Activated CD4-positive, alpha-beta T cell treated with anti-CD3 and anti-CD28 coated beads for 1 hour (primary cell): Measurements from ENCODE around the gene CAD.
"Not testable (repeated sequence)": the region's sequence is repeated elsewhere in the genome, so short reads cannot be mapped to it uniquely, and the experiment has no call there.

Experiments used
- DNase-seq: peaks from one replicate; pipeline ENCODE4 v3.0.0-alpha.2; 2020

CAD gene

DNA sequence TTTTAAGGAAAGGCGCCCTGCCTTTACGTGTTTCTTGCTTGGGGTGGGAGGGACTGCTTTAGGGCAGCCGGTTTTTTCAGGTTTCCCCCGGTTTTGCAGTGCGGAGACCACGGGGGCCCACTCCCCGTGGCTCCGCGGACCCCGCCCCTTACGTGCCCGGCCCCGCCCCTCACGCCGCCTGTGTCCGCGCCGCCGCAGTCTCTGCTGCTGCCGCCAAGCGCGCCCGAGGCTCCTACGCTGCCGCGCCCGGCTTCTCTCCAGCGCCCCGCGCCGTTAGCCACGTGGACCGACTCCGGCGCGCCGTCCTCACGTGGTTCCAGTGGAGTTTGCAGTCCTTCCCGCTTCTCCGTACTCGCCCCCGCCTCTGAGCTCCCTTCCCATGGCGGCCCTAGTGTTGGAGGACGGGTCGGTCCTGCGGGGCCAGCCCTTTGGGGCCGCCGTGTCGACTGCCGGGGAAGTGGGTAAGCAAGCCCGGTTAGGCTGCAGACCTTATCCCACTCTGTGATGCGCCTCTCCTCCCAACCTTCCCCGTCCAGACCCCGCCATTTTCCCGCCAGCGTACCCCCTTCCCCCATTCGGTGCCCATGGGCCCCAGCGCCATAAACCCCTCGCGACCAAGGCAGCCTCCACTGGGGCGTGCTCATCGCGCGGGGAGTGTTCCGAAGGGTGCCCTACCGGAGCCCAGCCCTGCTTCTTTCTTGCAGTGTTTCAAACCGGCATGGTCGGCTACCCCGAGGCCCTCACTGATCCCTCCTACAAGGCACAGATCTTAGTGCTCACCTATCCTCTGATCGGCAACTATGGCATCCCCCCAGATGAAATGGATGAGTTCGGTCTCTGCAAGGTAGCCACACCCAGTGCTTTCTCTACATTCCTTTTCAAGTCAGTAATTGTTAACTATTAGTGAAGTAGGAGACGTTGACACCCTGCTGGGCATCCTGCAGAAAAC lies at the start of gene CAD:
Gene CAD, plus strand, starts transcription at position 197 of the 949 bp plus-strand sequence. Its CDS starts 183 bp downstream, at position 380.
- peak; percentile 74 for DNase-seq

DNA sequence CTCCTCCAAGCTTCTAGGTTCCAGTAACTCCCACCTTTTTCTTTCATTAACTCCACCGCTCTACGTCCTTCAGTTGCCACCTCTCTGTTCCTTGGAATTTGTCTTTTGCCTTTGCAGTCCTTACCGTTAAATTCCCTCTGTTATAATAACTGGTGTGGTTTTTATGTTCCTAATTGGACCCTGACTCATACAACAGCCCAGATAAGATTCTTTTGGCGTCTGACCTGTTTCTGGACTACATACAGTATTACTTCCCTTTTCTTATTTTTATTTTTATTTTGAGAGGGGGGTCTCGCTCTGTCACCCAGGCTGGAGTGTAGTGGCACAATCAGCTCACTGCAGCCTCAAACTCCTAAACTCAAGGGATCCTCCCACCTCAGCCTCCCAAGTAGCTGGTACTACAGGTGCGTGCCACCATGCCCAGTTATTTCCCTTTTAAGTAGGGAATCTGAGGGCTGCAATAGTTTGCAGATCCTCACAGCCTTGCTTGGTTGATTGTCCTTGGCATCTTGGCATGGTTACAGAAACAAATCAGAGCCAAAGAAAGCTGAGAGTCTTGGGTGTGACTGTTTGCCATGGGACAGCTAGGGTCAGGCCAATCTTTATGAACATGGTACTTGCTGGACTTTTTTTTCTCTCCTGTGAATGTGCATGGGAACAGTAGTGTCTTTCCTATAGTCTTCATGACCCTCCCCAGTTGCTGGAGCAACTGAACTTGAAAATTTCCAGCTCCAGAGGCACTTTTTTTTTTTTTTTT lies 46.4 kb upstream of the CAD start:
- no peak for DNase-seq

DNA sequence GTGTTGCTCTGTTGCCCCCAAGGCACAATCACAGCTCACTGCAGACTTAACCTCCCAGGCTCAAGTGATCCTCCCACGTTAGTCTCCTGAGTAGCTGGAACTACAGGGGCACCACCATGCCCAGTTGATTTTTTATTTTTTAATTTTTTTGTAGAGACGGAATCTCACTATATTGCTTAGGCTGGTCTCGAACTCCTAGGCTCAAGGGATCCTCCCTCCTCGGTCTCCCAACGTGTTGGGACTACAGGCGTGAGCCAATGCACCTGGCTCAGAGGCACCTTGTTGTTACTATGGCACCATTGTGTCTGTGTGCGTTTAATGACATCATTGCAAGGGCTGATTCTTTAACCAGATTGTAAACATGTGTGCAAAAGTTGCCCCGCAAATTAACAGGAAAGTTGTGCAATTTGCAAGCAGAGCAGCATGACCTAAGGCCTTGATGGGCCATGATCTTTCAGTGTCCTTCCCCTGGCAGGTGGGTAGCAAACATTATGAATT lies 45.8 kb upstream of the CAD start:
- DNase-seq: no peak

DNA sequence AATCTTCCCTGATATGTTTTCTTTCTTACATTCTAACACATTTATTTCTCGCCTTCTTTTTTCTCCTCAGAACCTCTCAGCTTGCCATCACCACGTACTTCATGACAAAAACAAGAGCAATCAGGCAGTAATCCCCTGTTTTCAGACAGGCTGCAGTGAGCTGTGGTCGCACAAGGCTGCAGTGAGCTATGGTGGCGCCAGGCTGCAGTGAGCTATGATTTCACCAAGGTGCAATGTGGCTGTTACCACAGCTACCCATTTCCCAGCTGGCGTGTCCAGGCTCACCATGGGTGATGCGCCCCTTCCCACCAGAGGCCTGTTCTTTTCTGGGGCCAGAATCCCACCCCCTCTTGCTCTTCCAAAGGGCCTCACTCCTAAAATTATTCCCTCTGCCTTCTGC lies 42.5 kb upstream of the CAD start:
- no peak for DNase-seq

DNA sequence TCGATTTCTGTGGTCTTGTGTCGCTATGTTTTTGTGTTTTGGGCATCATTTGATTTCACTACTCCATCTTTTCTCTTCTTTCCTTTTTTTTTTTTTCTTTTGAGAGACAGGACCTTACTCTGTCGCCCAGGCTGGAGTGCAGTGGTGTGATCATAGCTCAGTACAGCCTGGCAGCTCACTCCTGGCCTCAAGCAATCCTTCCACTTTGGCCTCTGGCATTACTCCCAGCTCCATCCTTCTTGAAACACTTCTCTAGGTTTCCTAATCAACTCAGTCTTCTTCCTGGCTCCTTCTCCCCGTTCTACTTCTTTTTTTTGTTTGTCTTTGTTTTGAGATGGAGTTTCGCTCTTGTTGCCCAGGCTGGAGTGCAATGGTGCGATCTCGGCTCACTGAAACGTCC lies 41.8 kb upstream of the CAD start:
- no peak for DNase-seq

DNA sequence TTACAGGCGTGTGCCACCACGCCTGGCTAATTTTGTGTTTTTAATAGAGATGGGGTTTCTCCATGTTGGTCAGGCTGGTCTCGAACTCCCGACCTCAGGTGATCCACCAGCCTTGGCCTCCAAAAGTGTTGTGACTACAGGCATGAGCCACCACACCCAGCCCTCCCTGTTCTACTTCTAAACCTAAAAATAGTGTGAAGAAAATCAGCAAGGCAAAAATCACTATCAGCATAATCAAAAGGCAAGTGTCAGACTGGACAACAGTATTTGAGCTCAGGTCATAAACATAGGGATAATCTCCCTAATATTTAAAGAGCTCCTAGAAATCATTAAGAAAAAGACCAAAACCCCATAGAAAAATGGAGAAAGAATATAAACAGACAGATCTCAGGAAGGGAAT lies 41.4 kb upstream of the CAD start:
- DNase-seq: not testable (repeated sequence)

DNA sequence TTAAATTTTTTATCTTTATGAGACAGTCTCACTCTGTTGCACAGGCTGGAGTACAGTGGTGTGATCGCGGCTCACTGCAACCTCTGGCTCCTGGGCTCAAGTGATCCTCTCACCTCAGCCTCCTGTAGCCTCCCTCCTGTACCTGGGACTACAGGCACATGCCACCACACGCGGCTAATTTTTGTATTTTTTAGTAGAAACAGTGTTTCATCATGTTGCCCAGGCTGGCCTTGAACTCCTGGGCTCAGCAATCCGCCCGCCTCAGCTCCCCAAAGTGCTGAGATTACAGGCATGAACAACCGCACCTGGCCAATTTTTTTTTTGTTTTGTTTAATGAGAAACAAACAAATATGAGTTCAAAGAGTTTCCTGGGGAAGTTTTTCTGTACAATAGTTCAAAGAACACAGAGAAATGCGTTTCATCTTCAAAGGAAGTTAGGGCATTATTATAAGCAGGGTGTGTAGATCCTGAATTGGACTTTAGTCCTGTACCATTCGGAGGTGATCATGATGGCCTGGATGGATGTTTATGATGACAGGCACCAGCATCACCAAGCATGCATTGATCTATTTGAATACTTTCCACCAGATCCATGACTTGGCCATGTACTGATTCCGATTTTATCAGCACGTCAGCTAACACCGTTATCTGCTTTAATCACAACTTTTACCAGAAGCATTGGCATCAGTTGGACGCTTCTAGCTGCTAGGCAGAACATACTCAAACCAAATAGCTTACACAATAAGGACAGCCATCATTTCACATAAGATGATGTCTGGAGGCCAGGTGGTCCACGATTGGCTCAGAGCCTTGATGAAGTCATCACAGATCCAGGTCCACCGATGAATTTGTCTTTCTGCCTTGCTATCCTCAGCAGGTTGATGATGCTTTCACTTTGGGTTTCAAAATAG lies 39.5 kb upstream of the CAD start:
- no peak for DNase-seq

DNA sequence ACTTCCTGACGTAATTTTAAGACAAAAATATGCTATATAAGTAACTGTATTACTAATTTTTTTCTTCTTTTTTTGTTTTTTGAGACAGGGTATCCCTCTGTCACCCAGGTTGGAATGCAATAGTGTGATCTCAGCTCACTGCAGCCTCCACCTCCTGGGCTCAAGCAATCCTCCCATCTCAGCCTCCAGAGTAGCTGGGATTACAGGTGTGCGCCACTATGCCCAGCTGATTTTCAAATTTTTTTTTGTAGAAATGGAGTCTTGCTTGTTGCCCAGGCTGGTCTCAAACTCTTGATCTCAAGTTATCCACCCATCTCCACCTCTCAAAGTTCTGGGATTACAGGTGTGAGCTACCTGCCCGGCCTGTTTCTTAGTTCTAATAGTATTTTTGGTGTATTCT lies 38.7 kb upstream of the CAD start:
- no peak for DNase-seq

DNA sequence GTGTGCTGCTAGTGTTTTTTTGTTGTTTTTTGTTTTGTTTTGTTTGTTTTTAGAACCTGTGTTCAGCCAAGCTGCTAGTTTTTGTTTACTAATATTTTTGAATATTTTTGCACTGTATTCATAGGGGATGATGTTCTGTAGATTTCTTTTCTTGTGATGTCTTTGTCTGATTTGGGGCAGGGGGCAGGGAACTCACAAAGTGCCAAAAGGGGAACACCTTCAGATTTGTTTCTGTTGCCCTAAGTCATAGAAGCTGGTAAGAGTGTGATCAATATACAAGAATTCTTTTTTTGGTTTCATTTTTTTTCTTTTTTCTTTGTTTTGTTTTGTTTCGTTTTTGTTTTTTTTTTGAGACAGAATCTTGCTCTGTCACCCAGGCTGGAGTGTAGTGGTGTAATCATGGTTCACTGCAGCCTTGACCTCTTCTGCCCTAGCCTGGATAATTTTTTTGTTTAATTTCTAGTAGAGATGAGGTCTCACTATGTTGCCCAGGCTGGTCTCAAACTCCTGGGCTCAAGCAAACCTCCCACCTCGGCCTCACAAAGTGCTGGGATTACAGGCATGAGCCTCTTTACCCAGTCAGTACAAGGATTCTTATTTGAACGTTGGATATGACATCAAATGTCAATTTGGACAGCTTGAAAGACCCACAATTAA lies 37.7 kb upstream of the CAD start:
- DNase-seq: no peak

DNA sequence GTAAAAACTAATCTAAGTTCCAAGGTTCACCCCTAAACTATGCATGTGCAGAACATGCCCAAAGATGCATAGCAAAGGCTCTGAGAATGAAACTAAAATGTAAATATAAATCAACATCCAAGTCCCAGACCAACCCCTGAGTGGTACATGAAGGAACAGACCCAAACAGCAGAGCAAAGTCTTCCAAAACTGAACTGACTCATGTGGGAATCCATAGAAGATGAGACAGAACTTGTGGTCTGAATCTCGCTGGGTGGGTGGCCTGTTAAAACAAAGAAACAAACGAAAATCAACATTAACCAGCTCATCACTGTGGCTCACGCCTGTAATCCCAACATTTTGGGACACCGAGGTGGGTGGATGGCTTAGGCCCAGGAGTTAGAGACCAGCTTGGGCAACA lies 34.8 kb upstream of the CAD start:
- DNase-seq: no peak

DNA sequence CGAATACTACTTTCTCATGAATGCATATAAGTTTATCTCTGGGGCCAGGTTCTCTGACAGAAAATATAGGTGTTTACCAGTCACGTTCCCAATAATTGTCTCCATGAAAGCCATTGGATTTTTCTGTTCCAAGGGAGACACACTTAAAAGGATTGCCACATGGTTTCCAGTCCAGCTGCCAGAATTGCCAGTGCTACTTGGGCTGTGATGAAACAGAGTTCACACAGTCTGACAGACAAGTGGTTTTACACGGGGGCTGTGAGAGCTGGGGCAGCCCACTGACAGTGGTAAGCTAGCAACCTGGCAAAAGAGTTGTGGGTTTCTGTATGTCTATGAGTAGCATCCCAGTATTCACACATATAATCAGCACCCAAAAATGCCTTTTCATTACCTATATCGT lies 33.1 kb upstream of the CAD start:
- DNase-seq: no peak

DNA sequence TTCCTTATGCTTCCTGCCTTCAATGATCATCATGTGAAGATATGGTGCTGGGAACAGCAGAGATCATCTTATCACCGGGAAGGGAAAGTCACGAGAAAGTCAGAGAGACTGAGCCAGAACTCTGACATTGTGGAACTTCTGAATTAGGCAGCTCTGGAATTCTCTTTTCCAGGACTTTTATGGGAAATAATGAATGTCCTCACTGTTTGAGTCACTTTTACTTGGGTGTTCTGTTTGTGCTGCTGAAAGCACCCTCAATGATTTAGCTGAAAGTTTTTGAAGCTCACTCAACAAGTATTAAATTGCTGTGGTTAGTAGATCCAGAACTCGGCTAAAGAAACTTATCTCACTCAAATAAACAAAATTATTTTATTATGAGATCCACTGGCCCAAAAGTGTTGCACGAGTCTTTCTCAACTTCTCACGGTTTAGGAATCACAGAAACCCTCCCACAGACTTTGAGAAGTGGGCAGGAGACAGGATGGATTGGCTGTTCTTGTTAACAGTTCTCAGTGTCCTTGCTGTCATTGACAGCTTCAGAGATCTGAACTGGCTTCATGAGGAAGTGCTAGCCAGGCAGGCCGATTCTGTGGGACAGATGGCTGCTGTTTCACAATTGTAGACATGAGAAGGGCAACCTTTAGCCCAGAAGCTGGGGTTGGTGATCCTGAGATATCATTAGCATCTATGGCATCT lies 31.7 kb upstream of the CAD start:
- no peak for DNase-seq

DNA sequence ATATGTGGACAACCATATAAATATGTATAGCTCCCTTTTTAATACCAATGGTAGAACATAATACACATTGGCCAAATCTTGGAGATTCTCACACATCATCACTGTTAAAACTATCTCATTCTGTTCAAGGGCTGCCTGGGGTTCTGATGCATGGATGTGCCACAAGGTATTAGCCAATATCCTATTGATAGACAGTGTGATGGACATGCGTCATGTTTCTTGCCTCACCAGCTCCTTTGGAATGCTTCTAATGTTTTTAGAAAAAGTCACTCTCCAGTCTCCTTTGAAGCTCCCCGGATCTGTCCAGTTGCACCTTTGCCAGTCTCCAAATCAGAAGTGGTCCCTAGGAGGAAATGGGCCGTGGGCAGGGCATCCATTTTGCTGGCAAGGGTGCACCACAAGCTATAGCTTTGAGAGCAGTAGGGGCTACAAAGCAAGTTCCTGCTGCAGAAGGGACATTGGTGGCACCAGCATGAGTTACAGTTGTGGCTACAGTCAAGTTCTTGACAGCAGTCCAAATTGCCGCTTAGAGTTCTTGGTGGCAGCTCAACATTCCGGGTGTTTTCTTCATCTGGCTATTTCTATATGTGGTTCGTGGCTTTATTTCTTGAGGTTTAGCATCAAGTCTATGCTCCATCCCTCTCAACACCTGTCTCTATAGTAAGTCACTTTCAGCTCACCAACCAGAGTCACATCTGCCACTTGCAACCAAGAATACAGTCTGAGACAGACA lies 30.4 kb upstream of the CAD start:
- no peak for DNase-seq

DNA sequence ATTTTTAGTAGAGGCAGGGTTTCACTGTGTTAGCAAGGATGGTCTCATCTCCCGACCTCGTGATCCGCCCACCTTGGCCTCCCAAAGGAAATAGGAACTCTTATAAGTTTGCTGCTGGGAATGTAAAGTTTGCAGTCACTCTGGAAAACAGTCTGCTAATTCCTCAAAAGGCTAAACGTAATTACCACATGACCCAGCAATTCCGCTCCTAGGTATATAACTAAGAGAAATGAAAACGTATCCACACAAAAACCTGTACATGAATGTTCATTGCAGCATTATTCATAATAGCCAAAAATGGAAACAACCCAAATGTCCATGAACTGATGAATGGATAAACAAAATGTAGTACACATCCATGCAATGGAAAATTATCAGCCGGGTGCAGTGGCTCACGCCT lies 27.2 kb upstream of the CAD start:
- DNase-seq: no peak

DNA sequence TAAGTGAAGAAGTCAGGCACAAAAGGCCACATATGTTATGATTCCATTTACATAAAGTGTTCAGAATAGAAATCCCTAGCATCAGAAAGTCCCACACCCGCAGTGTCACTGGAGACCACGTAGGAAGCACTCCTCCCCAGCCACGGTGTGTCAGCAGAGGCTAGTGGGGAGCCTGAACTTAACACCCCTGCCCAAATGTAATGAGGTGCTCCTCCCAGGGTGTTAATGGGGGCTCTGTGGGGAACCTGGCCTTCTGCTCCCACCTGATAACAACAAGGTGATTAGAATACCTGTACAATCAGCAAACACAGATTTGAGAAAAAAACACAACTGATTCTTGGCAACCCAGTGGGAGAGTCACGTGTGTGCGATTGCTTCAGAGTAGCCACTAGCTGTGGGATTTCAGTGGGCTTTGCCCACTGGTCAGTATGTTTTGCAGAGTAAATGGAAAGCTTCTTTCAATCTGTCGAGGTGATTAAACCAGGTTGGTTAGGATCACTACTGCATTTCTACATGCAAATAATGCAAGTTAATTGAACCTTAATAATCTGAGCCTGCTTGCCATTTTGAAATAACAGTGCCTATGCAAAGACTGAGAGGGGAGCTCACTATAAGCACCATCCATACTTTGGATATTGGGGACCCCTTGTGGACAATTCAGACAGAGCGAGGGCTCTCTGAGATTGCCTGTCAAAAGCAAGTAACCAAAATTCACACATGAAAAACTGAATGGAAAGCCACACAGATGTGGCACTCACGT lies 25.9 kb upstream of the CAD start:
- DNase-seq: no peak

DNA sequence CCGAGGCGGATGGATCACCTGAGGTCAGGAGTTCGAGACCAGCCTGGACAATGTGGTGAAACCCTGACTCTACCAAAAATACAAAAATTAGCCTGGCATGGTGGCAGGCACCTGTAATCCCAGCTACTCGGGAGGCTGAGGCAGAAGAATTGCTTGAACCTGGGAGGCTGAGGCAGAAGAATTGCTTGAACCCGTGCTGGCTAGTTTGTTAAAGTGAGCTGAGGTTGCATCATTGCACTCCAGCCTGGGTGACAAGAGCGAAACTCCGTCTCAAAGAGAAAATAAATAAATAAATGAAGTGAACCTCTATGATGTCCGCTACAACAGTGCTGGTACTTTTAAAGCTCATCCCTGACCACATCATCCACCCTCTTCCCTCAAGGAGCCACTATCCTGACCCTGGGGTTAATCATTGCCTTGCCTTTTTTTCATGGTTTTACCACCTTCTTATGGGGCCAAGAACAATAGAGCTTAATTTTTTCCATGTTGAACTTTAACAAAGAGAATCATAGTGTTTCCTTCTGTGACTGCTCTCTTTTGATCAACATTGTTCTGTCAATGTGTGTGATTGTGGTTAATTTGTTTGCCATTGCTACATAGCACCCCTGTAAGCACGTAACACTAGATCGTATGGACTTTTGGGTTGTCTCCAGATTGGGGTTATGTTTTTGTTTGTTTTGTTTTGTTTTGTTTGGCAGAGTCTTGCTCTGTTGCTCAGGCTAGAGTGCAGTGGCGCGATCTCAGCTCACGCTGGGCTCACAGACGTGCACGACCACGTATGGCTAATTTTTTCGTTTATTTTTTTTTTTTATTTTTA lies 22.4 kb upstream of the CAD start:
- DNase-seq: no peak

DNA sequence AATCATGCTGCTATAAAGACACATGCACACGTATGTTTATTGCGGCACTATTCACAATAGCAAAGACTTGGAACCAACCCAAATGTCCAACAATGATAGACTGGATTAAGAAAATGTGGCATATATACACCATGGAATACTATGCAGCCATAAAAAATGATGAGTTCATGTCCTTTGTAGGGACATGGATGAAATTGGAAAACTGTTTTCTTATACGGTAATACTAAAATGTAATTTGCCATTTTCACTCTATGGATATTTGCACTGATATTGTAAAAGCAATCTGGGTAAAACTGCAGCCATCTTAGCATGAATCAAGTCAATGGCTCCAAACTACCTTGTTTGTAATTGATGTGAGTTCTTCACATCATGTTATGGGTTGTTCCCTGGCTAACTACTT lies 21.4 kb upstream of the CAD start:
- not testable (repeated sequence) for DNase-seq

DNA sequence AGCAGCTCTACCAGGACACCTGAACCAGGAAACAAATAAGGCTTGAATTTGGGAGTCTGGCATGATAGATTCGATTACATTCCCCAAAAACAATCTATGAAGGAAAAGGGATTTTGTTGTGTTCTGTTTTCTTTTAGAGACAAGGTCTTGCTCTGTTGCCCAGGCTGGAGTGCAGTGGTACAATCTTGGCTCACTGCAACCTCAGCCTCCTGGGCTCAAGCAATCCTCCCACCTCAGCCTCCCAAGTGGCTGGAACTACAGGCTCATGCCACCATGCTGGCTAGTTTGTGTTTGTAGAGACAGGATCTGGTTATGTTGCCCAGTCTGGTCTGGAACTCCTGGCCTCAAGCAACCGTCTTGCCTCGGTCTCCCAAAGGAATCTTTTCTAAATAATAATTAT lies 19.1 kb upstream of the CAD start:
- DNase-seq: not testable (repeated sequence)

DNA sequence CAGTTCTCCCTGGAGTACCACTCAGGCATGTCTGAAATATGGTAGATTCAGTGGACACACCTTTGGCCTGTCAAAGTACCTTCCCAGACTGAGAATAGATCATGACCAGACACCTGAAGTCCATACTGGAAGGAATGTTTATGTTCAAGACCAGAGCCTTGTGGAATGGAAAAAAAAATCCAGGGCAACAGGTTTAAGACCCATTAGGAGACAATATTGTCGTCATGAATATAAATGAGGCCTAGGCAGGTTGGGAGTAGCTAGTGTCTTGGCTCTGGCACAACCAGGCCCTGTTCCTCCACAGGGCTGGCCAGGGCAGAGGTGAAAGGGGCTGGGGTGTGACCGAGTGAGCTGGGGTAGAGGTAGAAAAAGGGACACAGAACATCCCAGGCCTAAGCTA lies 18.5 kb upstream of the CAD start:
- no peak for DNase-seq
